ENCODE measurements around the gene ETFB.
"Not testable (repeated sequence)": the region's sequence is repeated elsewhere in the genome, so short reads cannot be mapped to it uniquely, and the experiment has no call there.

The ETFB gene

DNA sequence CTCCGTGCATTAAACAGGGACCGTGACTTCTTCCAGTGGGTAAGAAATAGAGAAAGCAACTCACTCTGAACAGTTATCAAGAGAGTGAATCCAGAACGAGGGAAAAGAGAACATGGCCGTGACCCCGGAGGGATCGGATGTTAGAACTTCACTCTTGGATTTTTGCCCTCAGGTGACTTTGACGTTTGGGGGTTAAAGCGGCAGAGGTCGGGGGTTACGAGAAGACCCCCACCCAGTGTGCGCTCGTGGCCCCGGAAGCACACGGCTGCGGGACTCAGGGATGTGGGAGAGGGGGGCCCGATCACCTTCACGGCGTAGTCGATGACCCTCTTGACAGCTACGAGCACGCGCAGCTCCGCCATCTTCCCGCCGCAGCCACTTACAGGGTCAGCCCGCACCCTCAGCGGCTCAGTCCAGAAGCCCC is at the start of gene ETFB:
Gene ETFB (minus strand): TSS at position 424 of the 424 bp plus-strand sequence. CDS start 62 bp downstream, at position 362.
- no peak for DNase-seq

- DNase-seq: no peak
Measured at GRCh38 chr19:51415187-51415586, 49.0 kb upstream of the ETFB start.

GRCh38 chr19:51410950-51411748 is 45.0 kb upstream of the ETFB start:
- no peak for DNase-seq

DNA sequence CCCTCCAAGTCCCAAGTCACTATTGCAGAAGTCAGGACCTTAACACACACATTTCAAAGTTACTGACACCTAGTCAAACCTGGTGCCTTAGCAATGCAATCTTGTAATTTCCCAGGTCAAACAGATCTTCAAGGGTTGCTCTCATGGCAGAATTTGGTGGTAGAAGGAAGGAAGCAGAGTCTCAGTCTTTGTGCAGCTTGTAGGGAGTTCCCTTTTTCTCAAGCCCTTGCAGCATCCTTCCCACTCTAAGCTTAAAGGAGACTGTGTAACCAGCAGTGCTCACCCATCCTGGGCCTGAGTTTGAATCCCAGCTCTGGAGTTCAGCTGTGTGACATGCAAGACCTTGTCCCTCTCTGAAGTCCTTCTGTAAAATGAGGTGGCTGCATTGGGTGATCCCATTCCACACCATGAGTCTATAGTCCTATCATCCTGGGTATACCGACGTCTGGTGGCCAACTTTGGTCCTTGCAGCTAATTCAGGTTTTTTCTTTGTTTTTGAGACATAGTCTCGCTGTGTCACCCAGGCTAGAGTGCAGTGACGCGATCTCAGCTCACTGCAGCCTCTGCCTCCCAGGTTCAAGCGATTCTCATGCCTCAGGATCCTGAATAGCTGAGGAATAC is 41.4 kb upstream of the ETFB start:
- DNase-seq: no peak

DNA sequence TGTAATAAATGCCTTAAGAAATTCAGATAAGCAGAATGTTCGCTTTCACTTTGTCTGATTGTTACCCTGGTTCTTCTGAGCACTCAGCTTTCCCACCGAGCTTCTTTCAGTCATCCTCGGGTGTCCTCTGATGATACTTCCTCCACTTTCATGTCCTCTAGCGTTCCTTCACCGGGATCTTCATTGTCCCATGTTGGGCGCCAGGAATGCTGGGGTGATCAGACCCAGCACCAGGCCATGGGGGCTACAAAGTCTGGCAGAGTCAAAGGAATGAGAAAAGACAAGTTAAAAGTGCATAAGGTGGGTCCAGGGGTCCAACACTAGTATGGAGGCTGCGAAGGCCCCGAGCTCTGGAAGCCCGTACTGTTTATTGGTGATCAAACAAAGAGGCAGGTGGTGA is 35.9 kb upstream of the ETFB start:
- no peak for DNase-seq

DNA sequence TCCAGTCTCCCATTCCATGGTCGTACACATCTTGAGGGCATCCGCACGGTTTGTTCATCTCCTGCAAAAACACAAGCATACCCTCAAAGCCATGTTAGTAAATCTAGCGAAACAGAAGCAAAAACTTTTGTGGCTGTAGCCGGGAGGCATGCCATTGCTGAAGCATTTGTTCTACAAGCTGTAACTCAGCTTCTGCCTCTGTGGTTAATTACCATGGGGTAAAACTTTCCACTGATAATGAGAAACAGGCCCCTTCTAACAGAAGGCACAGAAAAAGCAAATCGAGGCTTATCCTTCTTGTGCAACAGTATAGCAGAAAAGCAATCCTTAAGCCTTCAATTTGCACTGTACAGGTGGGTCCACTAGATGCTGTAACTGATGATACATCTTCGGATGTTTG is 33.7 kb upstream of the ETFB start:
- not testable (repeated sequence) for DNase-seq

DNA sequence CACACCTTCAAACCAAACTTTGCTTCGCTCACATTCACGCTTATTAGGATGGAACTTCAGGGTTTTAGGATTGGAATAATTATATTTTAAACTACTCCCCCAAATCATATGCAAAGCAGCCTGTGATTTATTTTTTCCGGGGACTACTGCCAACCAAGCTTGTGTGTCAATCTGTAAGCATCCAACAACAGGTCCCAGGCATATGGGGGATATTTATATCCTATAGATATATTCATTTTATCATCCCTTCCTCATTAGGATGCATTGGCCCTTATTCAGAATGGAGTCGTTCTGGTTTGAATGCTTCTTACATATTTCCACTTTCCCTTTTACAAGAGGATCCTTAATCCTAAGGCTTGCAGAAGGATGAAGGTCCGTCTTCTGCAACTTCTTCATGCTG is 33.0 kb upstream of the ETFB start:
- DNase-seq: no peak

DNA sequence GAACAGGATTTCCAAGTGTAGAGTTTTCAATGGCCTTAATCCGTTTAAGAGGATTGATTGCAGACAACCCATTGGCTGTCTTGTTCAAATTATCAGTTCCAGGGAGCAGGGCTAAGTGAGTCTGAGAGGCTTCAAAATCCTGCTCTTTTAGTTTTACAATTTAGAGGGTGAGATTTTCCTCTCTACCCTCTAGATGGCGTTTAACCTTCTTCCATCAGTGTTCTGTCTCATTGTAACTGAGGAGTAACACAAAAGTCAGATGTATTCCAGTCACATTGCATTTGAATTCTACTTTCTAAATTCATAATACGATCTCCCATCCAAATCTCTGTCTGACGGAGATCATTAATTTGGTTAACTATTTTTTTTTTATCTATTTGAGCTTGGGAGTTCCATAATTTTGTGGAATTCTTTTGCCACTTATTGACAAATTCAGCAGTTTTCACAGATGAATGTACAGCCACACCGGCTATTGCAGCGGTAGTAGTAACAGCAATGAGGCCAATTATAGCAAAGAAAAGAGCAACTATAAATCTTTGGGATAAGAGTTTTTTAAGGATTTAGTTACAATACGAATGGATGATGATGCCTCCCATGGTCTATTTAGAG is 32.0 kb upstream of the ETFB start:
- DNase-seq: peak; percentile 35

- DNase-seq: not testable (repeated sequence)
Measured at GRCh38 chr19:51397453-51397852, 31.3 kb upstream of the ETFB start.

DNA sequence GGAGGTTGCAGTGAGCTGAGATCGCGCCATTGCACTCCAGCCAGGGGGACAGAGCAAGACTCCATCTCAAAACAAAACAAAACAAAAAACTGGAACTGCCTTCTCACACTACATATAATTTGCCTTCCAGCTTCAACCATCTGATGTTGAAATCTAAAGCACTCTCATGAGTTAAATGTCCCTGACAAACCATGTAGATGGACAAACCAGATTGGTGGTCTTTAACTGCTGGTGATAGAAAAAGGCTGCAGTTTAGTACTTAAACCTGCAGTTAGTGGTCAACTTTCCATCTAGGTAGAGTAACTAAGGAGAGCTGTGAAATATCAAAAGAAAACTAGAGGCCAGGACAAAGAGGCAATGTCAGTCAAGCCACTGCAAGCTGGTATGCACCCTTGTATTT is 30.0 kb upstream of the ETFB start:
- DNase-seq: no peak

DNA sequence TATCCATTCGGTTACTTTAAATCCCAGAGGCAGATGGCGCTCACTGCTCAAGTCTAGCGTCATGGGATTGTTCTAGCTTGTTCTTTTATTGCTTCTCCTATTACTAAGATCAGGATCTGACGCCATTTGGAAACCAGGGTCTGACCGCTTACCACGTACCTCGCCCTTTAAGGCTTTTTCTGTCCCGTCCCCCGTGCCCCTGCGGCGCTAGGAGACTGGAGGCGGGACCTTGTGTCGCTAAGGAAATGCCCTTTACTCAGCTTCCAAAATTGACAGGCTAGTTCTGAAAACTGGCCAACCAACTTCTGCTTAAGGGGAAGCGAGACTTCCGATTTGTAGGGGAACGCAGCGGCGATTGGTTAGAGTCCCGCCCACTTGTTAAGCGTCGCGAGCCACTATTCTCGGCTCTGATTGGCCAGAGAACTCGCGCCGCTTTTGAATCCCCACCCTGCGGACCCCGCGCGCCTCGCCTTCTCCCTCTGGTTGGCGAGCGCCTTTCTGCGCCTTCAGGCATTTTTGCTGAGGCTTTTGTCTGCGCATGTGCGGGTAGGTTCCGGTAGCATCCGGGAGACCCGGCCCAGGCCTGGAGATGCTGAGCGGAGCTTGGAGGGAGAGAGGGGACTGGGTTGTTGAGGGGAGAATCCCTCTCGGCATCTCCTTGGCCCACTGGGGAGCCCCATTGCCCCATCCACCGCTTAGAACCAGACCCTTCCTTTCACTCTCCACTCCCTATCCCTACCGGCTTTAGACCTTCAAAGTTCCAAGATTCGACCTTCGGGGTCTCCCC is 28.1 kb upstream of the ETFB start:
- DNase-seq: peak; percentile 29

GRCh38 chr19:51392701-51393100 is 26.5 kb upstream of the ETFB start:
- no peak for DNase-seq

- DNase-seq: no peak
Measured at GRCh38 chr19:51391073-51391611, 25.0 kb upstream of the ETFB start.

GRCh38 chr19:51389143-51389542 is 23.0 kb upstream of the ETFB start:
- DNase-seq: no peak

DNA sequence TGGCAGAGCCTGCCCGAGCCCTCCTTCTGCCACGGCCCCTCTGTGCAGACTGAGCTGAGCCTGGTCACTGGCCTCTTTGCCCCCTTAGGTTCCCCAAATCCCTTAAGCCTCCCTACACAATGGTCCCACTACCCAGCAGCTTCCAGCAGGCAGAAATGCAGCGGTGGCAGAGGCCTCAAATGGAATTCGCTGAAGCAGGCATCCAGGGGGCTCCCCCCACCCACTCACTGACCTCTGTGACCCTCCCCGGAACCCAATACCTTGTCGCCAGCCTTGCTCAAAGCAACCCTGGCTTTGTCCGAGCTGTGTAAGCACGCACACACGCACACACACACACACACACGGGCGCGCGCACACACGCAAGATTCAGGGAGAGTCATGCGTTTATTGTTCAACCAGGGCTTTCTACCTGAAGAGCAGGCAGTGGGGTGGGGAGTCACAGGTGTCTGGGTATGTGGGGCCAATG is 21.8 kb upstream of the ETFB start, which contains the start of gene LIM2:
Gene LIM2 (minus strand): TSS at position 51 of the 466 bp plus-strand sequence. CDS start 531 bp downstream, outside the sequence.
- no peak for DNase-seq

DNA sequence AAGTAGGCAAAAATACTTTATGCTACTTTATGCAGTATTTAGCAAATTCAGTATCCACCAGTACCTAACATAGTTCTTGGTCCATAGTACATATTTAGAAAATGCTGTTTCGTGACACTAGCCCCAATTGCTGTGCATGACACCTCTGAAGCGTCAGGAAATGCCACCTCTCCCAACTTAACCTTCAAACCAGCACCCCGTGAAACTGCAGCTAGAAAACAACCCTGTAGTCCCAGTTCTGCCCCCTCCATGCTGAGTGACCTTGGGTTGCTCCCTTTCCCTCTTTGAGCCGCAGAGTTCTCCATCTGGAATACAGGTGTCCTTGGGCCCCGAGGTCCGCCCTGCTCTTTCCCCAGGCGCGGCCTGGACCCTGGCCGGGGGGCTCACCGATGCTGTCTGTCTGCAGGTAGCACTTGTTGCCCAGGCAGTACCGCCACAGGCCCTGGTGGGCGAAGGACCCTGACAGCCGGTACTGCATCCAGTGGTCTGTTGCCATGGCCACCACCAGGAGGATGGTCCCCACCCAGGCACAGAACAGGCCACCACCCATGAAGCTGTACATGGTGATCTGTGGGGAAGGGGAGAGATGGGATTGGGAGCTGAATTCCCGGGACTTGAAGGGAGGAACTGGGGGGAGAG is 20.8 kb upstream of the ETFB start:
- DNase-seq: no peak

DNA sequence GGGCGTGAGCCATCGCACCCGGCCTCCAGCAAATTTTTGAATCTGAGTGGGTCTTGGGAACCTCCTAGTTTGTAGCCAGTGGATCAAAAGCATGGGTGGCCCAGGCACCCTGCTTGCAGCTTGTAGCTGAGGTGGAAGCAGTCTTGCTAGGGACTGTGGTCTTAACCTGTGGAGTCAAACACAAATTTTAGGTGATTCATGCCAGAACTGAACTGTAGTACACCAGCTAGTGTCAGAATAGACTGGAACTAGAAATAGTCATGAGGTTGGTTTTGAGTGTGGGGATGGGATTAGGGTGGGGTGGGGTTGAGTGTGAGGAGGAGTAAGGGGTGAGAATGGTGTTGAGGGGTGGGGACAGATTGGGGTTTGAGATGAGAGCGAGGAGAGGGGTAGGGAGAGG is 15.8 kb upstream of the ETFB start:
- DNase-seq: no peak

DNA sequence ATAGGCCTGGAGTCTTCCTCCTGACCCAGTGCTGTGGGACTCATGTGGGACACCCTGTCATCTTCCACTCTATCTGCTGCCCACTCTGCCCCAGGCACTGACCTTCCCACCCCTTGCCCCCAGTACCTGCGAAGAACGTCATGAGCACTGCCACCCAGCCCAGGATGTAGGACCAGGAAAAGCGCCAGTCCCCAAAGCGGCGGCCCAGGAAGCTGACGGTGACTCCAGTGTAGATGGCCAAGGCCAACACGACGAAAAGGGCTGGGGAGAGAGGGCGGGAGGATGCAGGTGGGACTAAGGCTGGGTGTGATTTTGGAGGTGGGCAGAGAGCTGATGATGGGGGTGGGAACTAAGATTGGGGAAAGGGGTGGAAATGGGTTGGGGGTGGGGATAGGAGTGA is 14.2 kb upstream of the ETFB start:
- DNase-seq: no peak

DNA sequence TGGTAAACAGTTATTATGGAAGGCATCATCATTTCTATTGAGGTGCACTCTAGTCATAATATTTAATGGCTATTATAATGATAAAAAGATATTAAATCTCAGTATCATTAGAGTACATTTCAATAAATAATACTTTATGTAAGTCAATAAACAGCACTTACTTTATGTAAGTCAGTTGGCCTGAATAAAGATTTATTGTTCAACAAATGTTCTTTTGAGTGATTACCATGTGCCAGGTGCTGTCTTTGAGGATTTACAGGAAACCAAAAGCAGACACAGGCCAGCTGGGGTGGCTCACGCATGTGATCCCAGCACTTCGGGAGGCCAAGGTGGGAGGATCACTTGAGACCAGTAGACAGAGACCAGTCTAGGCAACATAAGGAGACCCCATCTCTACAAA is 11.2 kb upstream of the ETFB start:
- no peak for DNase-seq

DNA sequence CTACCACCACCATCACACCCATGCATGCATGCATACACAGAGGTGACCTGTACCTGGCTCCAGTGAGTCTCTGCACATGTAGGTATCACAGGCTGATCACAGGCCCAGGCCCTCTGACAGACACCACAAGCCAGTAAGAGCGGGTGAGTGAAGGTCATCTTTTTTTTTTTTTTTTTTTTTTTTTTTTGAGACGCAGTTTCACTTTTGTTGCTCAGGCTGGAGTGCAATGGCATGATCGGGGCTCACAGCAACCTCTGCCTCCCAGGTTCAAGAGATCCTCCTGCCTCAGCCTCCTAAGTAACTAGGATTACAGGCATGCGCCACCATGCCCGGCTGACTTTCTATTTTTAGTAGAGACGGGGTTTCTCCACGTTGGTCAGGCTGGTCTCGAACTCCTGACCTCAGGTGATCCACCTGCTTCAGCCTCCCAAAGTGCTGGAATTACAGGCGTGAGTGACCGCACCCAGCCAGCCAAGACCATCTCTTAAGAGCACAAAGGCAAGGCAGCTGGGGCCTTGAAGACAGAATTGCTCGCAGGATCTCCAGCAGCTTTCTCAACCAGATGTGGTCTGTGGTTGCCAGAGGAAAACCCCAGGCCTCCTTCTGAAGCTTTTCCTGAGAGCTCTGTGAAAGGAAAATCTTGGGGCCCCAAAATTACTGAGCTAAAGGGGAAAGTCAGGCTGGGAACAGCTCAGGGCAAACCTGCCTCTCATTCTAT is 9.5 kb upstream of the ETFB start:
- DNase-seq: no peak

DNA sequence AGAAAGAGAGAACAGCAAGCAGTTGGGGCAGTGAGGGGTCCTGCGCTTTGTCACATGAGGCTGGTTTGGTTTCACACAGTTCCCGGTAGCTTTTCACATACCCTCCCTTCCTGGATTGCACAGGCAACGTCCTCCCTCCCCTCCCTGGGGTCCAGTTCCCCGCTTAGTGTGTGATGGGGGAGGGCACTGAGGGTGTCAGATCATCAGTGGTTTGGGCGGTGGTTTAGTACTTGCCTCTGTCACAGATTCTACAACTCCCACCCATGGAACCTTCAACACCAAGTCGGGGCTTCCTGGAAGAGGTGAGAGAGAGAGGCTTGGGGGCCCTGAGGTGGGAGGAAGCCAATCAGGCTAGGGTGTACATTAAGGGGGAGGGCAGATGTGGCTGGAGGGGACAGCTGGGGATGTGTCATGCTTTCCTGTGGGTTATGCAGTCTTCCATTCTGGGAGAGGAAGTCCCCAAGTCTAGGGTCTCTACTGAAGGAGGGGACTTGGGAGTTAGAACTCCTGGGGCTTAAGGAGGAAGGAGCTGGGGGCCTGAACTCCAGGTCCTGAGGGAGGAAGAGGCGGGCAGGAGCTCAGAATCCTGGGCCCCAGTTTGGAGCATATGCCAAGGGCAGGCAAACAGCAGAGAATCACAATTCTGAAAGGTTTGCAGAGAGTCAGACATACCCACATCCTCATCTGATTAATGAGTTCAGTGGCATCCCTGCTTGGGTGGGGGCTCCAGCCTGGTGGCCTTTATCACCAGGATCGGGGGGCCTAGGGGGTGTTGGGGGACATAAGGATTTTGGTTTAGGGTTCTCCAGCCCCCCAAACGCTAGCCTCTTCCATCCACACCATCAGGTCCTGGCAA is 6.7 kb upstream of the ETFB start, which contains the start of gene NKG7:
Gene NKG7 (minus strand): TSS at position 6 of the 856 bp plus-strand sequence. CDS start 119 bp downstream, outside the sequence.
- no peak for DNase-seq
